ENCODE results near the gene RHOG.

The RHOG gene

GRCh38 chr11:3859373-3859881, 18.7 kb upstream of the RHOG start:
- DNase-seq (ENCODE audit: low read depth): no peak

- no peak for DNase-seq (ENCODE audit: low read depth)
These were observed 16.9 kb upstream of the RHOG start for GRCh38 chr11:3857628-3858027.

GRCh38 chr11:3856856-3857553, 16.2 kb upstream of the RHOG start:
- no peak for DNase-seq (ENCODE audit: low read depth)

- no peak for DNase-seq (ENCODE audit: low read depth)
These were observed 15.2 kb upstream of the RHOG start for GRCh38 chr11:3855808-3856491.

GRCh38 chr11:3854977-3855807, 14.4 kb upstream of the RHOG start, which contains the start of gene STIM1:
Gene STIM1, plus strand, starts transcription at chr11:3855664. Its CDS starts 607 bp downstream, at chr11:3856271.
- DNase-seq (ENCODE audit: low read depth): peak; percentile 96

- no peak for DNase-seq (ENCODE audit: low read depth)
These were observed 13.9 kb upstream of the RHOG start for GRCh38 chr11:3854660-3854976.

- peak; percentile 46 for DNase-seq (ENCODE audit: low read depth)
These were observed 13.3 kb upstream of the RHOG start for GRCh38 chr11:3853899-3854659.

GRCh38 chr11:3853545-3853842, 12.7 kb upstream of the RHOG start:
- no peak for DNase-seq (ENCODE audit: low read depth)

GRCh38 chr11:3849297-3849874, 8.6 kb upstream of the RHOG start:
- DNase-seq (ENCODE audit: low read depth): no peak

- no peak for DNase-seq (ENCODE audit: low read depth)
These were observed 4.9 kb upstream of the RHOG start for GRCh38 chr11:3845670-3846069.

GRCh38 chr11:3845246-3845645, 4.5 kb upstream of the RHOG start:
- no peak for DNase-seq (ENCODE audit: low read depth)

- DNase-seq (ENCODE audit: low read depth): no peak
These were observed 2.6 kb upstream of the RHOG start for GRCh38 chr11:3843326-3843725.

- peak; percentile 86 for DNase-seq (ENCODE audit: low read depth)
These were observed 929 bp upstream of the RHOG start for GRCh38 chr11:3841426-3842350.

- peak; percentile 23 for DNase-seq (ENCODE audit: low read depth)
These were observed 522 bp downstream of the RHOG start for GRCh38 chr11:3840004-3840869.

- no peak for DNase-seq (ENCODE audit: low read depth)
These were observed 2.3 kb downstream of the RHOG start for GRCh38 chr11:3838504-3838903.

- DNase-seq (ENCODE audit: low read depth): no peak
These were observed 3.0 kb downstream of the RHOG start for GRCh38 chr11:3837793-3838192.

- peak; percentile 41 for DNase-seq (ENCODE audit: low read depth)
These were observed 3.9 kb downstream of the RHOG start for GRCh38 chr11:3836903-3837302.

GRCh38 chr11:3835751-3836150, 5.0 kb downstream of the RHOG start:
- no peak for DNase-seq (ENCODE audit: low read depth)

GRCh38 chr11:3834664-3835461, 5.9 kb downstream of the RHOG start:
- no peak for DNase-seq (ENCODE audit: low read depth)

All from activated T-cell treated with anti-CD3 and anti-CD28 coated beads for 1 hour (primary cell).